HepG2 (cell line): Measurements from ENCODE around the gene SGSH. TPM values are rescaled to one million over a fixed set of nuclear protein-coding genes. Genes with fewer than 3 reads are reported as not detected.
A peak's percentile ranks its signal among the peaks of the same experiment; 100 is the strongest.

Experiments
- FOXC1 ChIP-seq: sonication (generic); formaldehyde crosslinking; IDR thresholded peaks from 2 replicates; pipeline ENCODE4 v1.8.0; 2022; ENCODE audit warnings: mild to moderate bottlenecking, missing genetic modification reagents, borderline replicate concordance
- HNRNPK ChIP-seq: fragments of 200-400 bp; formaldehyde crosslinking; IDR thresholded peaks from 2 replicates; pipeline ENCODE4 v1.6.1; 2018; ENCODE audit warnings: low read length, low read depth, moderate library complexity, mild to moderate bottlenecking; ENCODE audit not compliant: poor library complexity, severe bottlenecking
- KDM5B ChIP-seq: sonication (generic); formaldehyde crosslinking; IDR thresholded peaks from 2 replicates; pipeline ENCODE4 v1.4.0; 2020; ENCODE audit warnings: missing genetic modification reagents, mild to moderate bottlenecking, borderline replicate concordance
- LCORL ChIP-seq, 2 experiments: fragments of 450-650 bp in 1 of 2; sonication (generic) in 1 of 2; formaldehyde crosslinking in 1 of 2; IDR thresholded peaks; 2 replicates each; pipeline versions ENCODE4 v1.5.0 to v1.6.1; 2017 to 2020; ENCODE audit warnings: antibody characterized with exemption in 1 of 2, missing genetic modification reagents in 1 of 2
- MBD4 ChIP-seq: IDR thresholded peaks from 2 replicates; pipeline ENCODE4 v1.6.1; 2012; ENCODE audit warnings: low read length, inconsistent platforms, borderline replicate concordance
- POGZ ChIP-seq: sonication (generic); formaldehyde crosslinking; IDR thresholded peaks from 2 replicates; pipeline ENCODE4 v1.4.0; 2020; ENCODE audit warnings: mild to moderate bottlenecking, missing genetic modification reagents
- ZMAT3 ChIP-seq: sonication (generic); formaldehyde crosslinking; conservative IDR thresholded peaks from 2 replicates; pipeline ENCODE4 v1.7.0; 2021; ENCODE audit warnings: missing genetic modification reagents
- ZNF124 ChIP-seq: sonication (generic); formaldehyde crosslinking; IDR thresholded peaks from 2 replicates; pipeline ENCODE4 v1.4.0; 2020; ENCODE audit warnings: missing genetic modification reagents
- ZNF224 ChIP-seq: sonication (generic); formaldehyde crosslinking; IDR thresholded peaks from 2 replicates; pipeline ENCODE4 v1.5.0; 2020; ENCODE audit warnings: mild to moderate bottlenecking, missing genetic modification reagents
- polyA plus RNA-seq, 8 experiments: library from polyadenylated mRNA; depleted of rRNA in 3 of 8; stranded (reverse) in 7 of 8; unstranded in 1 of 8; fragments of >200 nt; fragmentation: Illumina TruSeq in 4 of 8; extraction: Trizol in 4 of 8; gene quantifications; 2 replicates each; pipeline versions ENCODE4 v1.2.1 to v1.2.3, GENCODE V29; 2011 to 2016; ENCODE audit warnings: low read depth in 4 of 8, missing spikeins in 1 of 8, mixed read lengths in 1 of 8; ENCODE audit not compliant: insufficient read depth in 1 of 8
- total RNA-seq, 5 experiments: library from RNA; depleted of rRNA; stranded (reverse); fragments of >200 nt; fragmentation: Illumina TruSeq; extraction: Trizol; gene quantifications; 2 replicates each; pipeline ENCODE4 v1.2.3, GENCODE V29; 2016; ENCODE audit warnings: low read depth in 1 of 5
- TF ChIP-seq, protein P1 (sequence below): sonication (generic); formaldehyde crosslinking; IDR thresholded peaks from 2 replicates; pipeline ENCODE4 v1.4.0; 2020; ENCODE audit warnings: mild to moderate bottlenecking, missing genetic modification reagents
- TF ChIP-seq, protein P2 (sequence below): sonication (generic); formaldehyde crosslinking; IDR thresholded peaks from 2 replicates; pipeline ENCODE4 v1.4.0; 2020; ENCODE audit warnings: missing genetic modification reagents
- TF ChIP-seq, protein P3 (sequence below): sonication (generic); formaldehyde crosslinking; IDR thresholded peaks from 2 replicates; pipeline ENCODE4 v1.5.1; 2020; ENCODE audit warnings: mild to moderate bottlenecking, moderate library complexity, missing genetic modification reagents
- TF ChIP-seq, protein P4 (sequence below): sonication (generic); formaldehyde crosslinking; conservative IDR thresholded peaks from 2 replicates; pipeline ENCODE4 v1.4.0; 2020; ENCODE audit warnings: mild to moderate bottlenecking, missing genetic modification reagents, moderate library complexity

Gene SGSH
- total and polyA plus RNA-seq, 2 of the 13 experiments (the other 11 are each of a cell fraction or from before 2014, with no cell fraction given) = 12.2 to 17.6 TPM

DNA sequence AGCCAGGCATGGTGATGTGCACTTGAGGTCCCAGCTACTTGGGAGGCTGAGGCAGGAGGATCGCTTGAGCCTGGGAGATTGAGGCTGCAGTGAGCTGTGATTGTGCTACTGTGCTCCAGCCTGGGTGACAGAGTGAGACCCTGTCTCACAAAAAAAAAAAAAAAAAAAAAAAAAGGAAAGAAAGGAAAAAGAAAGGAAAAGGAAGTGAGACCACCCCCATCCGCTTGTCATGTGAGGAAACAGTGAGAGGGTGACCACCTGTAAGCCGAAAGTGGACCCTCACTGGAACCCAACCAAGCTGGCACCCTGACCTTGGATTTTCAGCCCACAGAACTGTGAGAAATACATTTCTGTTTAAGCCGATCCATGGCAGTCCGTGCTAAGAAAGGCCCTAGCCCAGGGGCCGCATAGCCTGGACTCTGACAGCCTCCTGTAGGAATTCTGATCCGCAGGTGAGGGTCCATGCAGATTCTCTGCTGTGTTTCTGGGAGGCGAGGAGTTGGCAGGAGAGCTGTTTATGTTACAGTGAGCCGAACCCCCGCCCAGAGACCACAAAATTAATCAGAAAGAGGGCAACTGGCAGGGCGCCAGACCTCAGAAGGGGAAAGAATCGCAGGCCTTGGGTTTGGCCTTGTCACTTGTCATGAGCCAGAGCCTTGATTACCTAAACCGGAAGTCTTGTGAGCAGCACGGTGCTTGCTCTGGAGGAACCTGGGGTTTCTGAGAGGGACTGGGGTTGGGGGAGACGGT lies 945 bp downstream of the SGSH start (continued):
- TF ChIP-seq LCORL (IDR thresholded peaks at IDR 0.05) (peak; percentile 76; the same call in 1 of the 2 replicates), LCORL (CRISPR knock-in tag; IDR thresholded peaks at IDR 0.05) (no peak), KDM5B (CRISPR knock-in tag) (no peak), ZMAT3 (CRISPR knock-in tag) (peak; percentile 31; the same call in 1 of the 2 replicates), ZNF224 (peak; percentile 17; the same call in 1 of the 2 replicates), FOXC1 (CRISPR knock-in tag) (0 out of 2 replicates have a peak, but pooled peaks have one; percentile 5), MBD4 (no peak), POGZ (CRISPR knock-in tag) (no peak), ZNF124 (no peak), HNRNPK (no peak)
- TF ChIP-seq, protein P1, sequence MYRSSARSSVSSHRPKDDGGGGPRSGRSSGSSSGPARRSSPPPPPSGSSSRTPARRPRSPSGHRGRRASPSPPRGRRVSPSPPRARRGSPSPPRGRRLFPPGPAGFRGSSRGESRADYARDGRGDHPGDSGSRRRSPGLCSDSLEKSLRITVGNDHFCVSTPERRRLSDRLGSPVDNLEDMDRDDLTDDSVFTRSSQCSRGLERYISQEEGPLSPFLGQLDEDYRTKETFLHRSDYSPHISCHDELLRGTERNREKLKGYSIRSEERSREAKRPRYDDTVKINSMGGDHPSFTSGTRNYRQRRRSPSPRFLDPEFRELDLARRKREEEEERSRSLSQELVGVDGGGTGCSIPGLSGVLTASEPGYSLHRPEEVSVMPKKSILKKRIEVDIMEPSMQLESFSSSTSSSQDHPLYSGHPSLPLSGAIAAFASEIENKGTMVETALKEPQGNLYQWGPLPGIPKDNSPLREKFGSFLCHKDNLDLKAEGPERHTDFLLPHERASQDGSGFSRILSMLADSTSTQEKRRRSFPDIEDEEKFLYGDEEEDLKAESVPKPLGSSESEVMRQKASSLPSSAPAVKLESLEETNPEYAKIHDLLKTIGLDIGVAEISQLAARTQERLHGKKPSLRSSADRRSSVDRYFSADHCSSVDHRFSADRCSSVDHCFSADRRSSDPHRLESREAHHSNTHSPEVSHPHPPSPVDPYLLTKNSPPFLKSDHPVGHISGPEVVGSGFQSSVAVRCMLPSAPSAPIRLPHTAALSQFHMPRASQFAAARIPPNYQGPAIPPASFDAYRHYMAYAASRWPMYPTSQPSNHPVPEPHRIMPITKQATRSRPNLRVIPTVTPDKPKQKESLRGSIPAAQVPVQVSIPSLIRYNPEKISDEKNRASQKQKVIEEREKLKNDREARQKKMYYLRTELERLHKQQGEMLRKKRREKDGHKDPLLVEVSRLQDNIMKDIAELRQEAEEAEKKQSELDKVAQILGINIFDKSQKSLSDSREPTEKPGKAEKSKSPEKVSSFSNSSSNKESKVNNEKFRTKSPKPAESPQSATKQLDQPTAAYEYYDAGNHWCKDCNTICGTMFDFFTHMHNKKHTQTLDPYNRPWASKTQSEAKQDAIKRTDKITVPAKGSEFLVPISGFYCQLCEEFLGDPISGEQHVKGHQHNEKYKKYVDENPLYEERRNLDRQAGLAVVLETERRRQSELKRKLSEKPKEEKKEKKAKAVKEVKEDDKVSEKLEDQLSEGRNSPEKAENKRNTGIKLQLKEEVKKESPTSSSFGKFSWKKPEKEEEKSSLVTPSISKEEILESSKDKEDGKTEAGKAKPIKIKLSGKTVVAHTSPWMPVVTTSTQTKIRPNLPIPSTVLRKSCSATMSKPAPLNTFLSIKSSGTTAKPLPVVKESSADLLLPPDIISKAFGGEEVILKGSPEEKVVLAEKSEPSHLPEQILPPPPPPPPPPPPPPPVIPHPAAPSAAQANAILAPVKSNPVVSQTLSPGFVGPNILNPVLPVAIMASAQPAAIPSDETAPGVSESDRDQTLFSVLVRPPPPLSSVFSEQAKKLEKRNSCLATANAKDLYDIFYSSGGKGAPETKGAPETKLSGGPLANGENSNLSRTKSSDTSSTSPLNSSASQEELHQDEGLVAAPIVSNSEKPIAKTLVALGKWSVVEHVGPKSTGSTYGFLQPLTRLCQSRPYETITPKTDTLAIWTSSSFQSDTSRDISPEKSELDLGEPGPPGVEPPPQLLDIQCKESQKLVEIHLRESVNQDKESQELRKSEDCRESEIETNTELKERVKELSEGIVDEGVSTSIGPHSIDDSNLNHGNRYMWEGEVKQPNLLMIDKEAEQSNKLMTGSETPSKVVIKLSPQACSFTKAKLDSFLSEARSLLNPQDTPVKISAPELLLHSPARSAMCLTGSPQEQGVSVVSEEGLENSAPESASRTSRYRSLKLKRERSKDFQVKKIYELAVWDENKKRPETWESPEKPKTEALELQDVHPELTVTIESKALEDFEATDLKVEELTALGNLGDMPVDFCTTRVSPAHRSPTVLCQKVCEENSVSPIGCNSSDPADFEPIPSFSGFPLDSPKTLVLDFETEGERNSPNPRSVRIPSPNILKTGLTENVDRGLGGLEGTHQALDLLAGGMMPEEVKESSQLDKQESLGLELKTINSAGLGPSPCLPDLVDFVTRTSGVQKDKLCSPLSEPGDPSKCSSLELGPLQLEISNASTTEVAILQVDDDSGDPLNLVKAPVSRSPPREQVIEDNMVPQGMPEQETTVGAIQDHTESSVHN (CRISPR knock-in tag) = no peak
- TF ChIP-seq, protein P2, sequence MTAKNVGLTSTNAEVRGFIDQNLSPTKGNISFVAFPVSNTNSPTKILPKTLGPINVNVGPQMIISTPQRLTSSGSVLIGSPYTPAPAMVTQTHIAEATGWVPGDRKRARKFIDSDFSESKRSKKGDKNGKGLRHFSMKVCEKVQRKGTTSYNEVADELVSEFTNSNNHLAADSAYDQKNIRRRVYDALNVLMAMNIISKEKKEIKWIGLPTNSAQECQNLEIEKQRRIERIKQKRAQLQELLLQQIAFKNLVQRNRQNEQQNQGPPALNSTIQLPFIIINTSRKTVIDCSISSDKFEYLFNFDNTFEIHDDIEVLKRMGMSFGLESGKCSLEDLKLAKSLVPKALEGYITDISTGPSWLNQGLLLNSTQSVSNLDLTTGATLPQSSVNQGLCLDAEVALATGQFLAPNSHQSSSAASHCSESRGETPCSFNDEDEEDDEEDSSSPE = 0 out of 2 replicates have a peak, but pooled peaks have one; percentile 2
- TF ChIP-seq, protein P3, sequence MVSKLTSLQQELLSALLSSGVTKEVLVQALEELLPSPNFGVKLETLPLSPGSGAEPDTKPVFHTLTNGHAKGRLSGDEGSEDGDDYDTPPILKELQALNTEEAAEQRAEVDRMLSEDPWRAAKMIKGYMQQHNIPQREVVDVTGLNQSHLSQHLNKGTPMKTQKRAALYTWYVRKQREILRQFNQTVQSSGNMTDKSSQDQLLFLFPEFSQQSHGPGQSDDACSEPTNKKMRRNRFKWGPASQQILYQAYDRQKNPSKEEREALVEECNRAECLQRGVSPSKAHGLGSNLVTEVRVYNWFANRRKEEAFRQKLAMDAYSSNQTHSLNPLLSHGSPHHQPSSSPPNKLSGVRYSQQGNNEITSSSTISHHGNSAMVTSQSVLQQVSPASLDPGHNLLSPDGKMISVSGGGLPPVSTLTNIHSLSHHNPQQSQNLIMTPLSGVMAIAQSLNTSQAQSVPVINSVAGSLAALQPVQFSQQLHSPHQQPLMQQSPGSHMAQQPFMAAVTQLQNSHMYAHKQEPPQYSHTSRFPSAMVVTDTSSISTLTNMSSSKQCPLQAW (CRISPR knock-in tag) = no peak; the same call in 1 of the 2 replicates
- TF ChIP-seq, protein P4, sequence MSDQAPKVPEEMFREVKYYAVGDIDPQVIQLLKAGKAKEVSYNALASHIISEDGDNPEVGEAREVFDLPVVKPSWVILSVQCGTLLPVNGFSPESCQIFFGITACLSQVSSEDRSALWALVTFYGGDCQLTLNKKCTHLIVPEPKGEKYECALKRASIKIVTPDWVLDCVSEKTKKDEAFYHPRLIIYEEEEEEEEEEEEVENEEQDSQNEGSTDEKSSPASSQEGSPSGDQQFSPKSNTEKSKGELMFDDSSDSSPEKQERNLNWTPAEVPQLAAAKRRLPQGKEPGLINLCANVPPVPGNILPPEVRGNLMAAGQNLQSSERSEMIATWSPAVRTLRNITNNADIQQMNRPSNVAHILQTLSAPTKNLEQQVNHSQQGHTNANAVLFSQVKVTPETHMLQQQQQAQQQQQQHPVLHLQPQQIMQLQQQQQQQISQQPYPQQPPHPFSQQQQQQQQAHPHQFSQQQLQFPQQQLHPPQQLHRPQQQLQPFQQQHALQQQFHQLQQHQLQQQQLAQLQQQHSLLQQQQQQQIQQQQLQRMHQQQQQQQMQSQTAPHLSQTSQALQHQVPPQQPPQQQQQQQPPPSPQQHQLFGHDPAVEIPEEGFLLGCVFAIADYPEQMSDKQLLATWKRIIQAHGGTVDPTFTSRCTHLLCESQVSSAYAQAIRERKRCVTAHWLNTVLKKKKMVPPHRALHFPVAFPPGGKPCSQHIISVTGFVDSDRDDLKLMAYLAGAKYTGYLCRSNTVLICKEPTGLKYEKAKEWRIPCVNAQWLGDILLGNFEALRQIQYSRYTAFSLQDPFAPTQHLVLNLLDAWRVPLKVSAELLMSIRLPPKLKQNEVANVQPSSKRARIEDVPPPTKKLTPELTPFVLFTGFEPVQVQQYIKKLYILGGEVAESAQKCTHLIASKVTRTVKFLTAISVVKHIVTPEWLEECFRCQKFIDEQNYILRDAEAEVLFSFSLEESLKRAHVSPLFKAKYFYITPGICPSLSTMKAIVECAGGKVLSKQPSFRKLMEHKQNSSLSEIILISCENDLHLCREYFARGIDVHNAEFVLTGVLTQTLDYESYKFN = 0 out of 2 replicates have a peak, but pooled peaks have one; percentile 5
